Body of pancreas (tissue), 4 donors: ENCODE data around the gene LRRC10. TPM values are rescaled to one million over a fixed set of nuclear protein-coding genes. Genes with fewer than 3 reads are reported as not detected.

Experiments
- ATAC-seq: fragments of 150-250 bp; one replicate; pipeline ENCODE4 v1.9.1; 2016
- DNase-seq, 4 donors: peaks; one replicate each; pipeline ENCODE4 v3.0.0-alpha.2; 2019
- H3K27ac ChIP-seq, 4 donors: fragments of 200-600 bp; sonication (generic); 1 replicate in 3 of 4; 2 replicates in 1 of 4; pipeline versions ENCODE4 v1.5.1 to v1.6.1; 2016 to 2019; ENCODE audit warnings: mild to moderate bottlenecking in 1 of 4, mixed read lengths in 1 of 4, moderate library complexity in 1 of 4
- H3K27me3 ChIP-seq, 2 donors: fragments of 200-600 bp; sonication (generic); one replicate each; pipeline ENCODE4 v1.6.0; 2016; ENCODE audit warnings: mild to moderate bottlenecking in 1 of 2
- H3K36me3 ChIP-seq, 2 donors: fragments of 200-600 bp; sonication (generic); replicated peaks in 1 of 2; 2 replicates each; pipeline ENCODE4 v1.5.1; 2016; ENCODE audit warnings: low read depth in 2 of 2; ENCODE audit not compliant: insufficient read depth in 1 of 2
- H3K4me1 ChIP-seq: fragments of 200-600 bp; sonication (generic); one replicate; pipeline ENCODE4 v1.6.0; 2016
- H3K4me3 ChIP-seq, 2 donors: fragments of 200-600 bp; sonication (generic); 1 replicate in 1 of 2; 2 replicates in 1 of 2; pipeline ENCODE4 v1.5.1; 2016 to 2019
- H3K9me3 ChIP-seq, 3 donors: fragments of 200-600 bp; sonication (generic); 1 replicate in 2 of 3; 2 replicates in 1 of 3; pipeline ENCODE4 v1.5.1; 2016
- POLR2A ChIP-seq, 3 donors: fragments of 450-650 bp; IDR thresholded peaks; one replicate each; pipeline ENCODE4 v1.6.1; 2016; ENCODE audit warnings: antibody characterized with exemption in 3 of 3, mild to moderate bottlenecking in 2 of 3
- WGBS, 2 donors: methylation state at CpG; one replicate each; pipeline ENCODE4 v1.1.5; 2017; 5-methylcytosine and 5-hydroxymethylcytosine counted together
- intact Hi-C: fragments of 100-400 bp; cut with DNase I; formaldehyde crosslinking; loops from one replicate; pipeline ENCODE4 v1.15.1; 2023
- microRNA-seq, 2 donors: library from miRNA; unstranded; fragments of <30 nt; microRNA quantifications; one replicate each; pipeline ENCODE4, GENCODE V29; 2016; ENCODE audit warnings: borderline number of aligned reads in 2 of 2, borderline replicate concordance in 2 of 2
- small RNA-seq: library from RNA; depleted of rRNA; stranded (forward); fragments of <200 nt; gene quantifications from one replicate; pipeline ENCODE3, GENCODE V24; 2016
- total RNA-seq, 2 donors: library from RNA; depleted of rRNA; stranded (reverse); fragments of >200 nt; gene quantifications; one replicate each; pipeline ENCODE4 v1.1.0, GENCODE V29; 2016
- TF ChIP-seq, protein P1 (sequence below), 7 experiments: fragments of 450-650 bp in 4 of 7; fragments of 200-600 bp in 3 of 7; sonication (generic) in 3 of 7; IDR thresholded peaks; one replicate each; pipeline ENCODE4 v1.5.1; 2016 to 2019; ENCODE audit warnings: antibody characterized with exemption in 7 of 7

LRRC10 gene
- total RNA-seq, 2 donors from 2014 or later, result not detected

DNA sequence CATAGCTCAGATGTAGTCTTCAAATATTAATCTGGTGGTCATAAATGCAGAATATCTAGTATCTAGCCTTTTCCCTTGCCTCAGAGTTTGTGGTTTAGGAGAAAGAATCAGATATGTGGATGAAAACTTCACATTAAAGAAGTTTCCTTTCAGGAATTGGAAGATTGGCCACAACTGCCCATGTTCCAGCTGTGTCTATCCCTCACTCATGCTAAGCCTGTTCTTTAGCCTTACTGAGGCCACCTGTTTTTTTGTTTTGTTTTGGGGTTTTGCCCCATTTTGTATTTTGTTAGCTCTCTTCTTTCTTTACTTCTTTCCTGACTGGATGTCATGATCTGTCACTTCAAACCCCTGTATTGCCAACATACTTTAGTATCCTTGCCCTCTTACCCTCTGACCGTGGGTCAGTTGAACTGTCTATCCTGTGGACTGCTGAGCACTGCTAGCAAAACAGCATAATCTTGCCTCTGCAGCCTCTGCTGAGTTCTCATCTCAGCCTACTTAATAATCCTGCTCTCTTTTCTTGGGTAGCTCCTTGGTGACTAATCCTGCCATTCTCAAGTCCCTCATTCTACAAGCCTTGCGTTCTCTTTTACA, 47.4 kb downstream of the LRRC10 start:
- no peak for TF ChIP-seq POLR2A (IDR thresholded peaks at IDR 0.05)
- TF ChIP-seq, protein P1, sequence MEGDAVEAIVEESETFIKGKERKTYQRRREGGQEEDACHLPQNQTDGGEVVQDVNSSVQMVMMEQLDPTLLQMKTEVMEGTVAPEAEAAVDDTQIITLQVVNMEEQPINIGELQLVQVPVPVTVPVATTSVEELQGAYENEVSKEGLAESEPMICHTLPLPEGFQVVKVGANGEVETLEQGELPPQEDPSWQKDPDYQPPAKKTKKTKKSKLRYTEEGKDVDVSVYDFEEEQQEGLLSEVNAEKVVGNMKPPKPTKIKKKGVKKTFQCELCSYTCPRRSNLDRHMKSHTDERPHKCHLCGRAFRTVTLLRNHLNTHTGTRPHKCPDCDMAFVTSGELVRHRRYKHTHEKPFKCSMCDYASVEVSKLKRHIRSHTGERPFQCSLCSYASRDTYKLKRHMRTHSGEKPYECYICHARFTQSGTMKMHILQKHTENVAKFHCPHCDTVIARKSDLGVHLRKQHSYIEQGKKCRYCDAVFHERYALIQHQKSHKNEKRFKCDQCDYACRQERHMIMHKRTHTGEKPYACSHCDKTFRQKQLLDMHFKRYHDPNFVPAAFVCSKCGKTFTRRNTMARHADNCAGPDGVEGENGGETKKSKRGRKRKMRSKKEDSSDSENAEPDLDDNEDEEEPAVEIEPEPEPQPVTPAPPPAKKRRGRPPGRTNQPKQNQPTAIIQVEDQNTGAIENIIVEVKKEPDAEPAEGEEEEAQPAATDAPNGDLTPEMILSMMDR (IDR thresholded peaks at IDR 0.05), result no peak
- Histone ChIP-seq H3K27ac (no peak overlapping the region), H3K9me3 (no peaks in the 10 kb centered on the region), H3K4me1 (no peaks in the 10 kb centered on the region), H3K27me3 (no peaks in the 10 kb centered on the region), H3K4me3 (no peak overlapping the region), H3K36me3 (peaks cover 0 to 3% of the 10 kb centered on the region in 2 donors)
- 94 to 95% methylated on average over 2 of the region's 2 CpGs for WGBS, 2 donors
- intact Hi-C loops, result no loop called here
- no peak for ATAC-seq
- DNase-seq, result no peak

Small RNA genes within 50 kb of the gene (microRNA-seq; reads per million reads assigned to microRNA genes)
- gene MIR3913-1 (0 reads per million in 2 donors), gene MIR3913-2 (0 reads per million in 2 donors)

Small RNA genes within 50 kb of the gene (small RNA-seq; reads per million reads assigned to genes)
- gene MIR3913-1, result 9.9 reads per million, percentile 92 among the genes with 10 or more reads in this experiment

Other genes with a start within 250 kb of the LRRC10 start
- 10 to 100 TPM in 1 of 2 donors, 1 to 10 TPM in 1; 4.9 to 14.3 TPM for gene FRS2, start 140.5 kb downstream of the LRRC10 start, total RNA-seq
- gene CCT2, start 25.4 kb downstream of the LRRC10 start, total RNA-seq, result 10 to 100 TPM; 68.2 to 71.1 TPM
- 1 to 10 TPM in 1 of 2 donors, not detected in 1; 1.3 TPM for gene BEST3, start 88.4 kb upstream of the LRRC10 start, total RNA-seq
- 10 to 100 TPM; 61.0 to 62.3 TPM for gene RAB3IP, start 128.0 kb upstream of the LRRC10 start, total RNA-seq
- under 1 TPM; under 0.01 to 0.52 TPM for gene MYRFL, start 214.3 kb upstream of the LRRC10 start, total RNA-seq